Activated T-cell treated with anti-CD3 and anti-CD28 coated beads for 4 hours (primary cell): ENCODE data around the gene FBXO11.

Experiments
- DNase-seq: peaks from one replicate; pipeline ENCODE4 v3.0.0-alpha.2; 2020

FBXO11 gene

GRCh38 chr2:47782671-47783485 lies 123.4 kb downstream of the FBXO11 start, which contains the start of gene MSH6:
TSS of gene MSH6 (plus strand) at chr2:47783145. CDS start at chr2:47783234, 89 bp downstream.
- DNase-seq = peak; percentile 82

- no peak for DNase-seq
Observed at GRCh38 chr2:47782381-47782670, 124.0 kb downstream of the FBXO11 start.

- no peak for DNase-seq
Observed at GRCh38 chr2:47779426-47779790, 126.9 kb downstream of the FBXO11 start.

GRCh38 chr2:47778698-47779425 lies 127.4 kb downstream of the FBXO11 start:
- DNase-seq = no peak

GRCh38 chr2:47777277-47777937 lies 128.9 kb downstream of the FBXO11 start:
- DNase-seq = no peak

GRCh38 chr2:47774567-47774966 lies 131.7 kb downstream of the FBXO11 start:
- no peak for DNase-seq

- DNase-seq = no peak
Observed at GRCh38 chr2:47772343-47772742, 134.0 kb downstream of the FBXO11 start.

- DNase-seq = no peak
Observed at GRCh38 chr2:47771211-47771610, 135.1 kb downstream of the FBXO11 start.

GRCh38 chr2:47769318-47769717 lies 137.0 kb downstream of the FBXO11 start:
- no peak for DNase-seq

GRCh38 chr2:47767880-47768609 lies 138.3 kb downstream of the FBXO11 start:
- DNase-seq = peak; percentile 62

GRCh38 chr2:47767497-47767844 lies 138.8 kb downstream of the FBXO11 start:
- no peak for DNase-seq

- DNase-seq = no peak
Observed at GRCh38 chr2:47751856-47752414, 154.4 kb downstream of the FBXO11 start.

- no peak for DNase-seq
Observed at GRCh38 chr2:47747878-47748277, 158.4 kb downstream of the FBXO11 start.

- DNase-seq = no peak
Observed at GRCh38 chr2:47744074-47744473, 162.2 kb downstream of the FBXO11 start.

- DNase-seq = no peak
Observed at GRCh38 chr2:47741637-47742036, 164.7 kb downstream of the FBXO11 start.

- DNase-seq = no peak
Observed at GRCh38 chr2:47741101-47741500, 165.2 kb downstream of the FBXO11 start.
